ENCODE data around the gene LSM4.
A peak's percentile ranks its signal among the peaks of the same experiment; 100 is the strongest.

LSM4 gene

GRCh38 chr19:18311502-18312091 lies 11.3 kb downstream of the LSM4 start:
- no peak for DNase-seq (ENCODE audit: low read depth in 2 of 2, low spot score in 1 of 2)

DNA sequence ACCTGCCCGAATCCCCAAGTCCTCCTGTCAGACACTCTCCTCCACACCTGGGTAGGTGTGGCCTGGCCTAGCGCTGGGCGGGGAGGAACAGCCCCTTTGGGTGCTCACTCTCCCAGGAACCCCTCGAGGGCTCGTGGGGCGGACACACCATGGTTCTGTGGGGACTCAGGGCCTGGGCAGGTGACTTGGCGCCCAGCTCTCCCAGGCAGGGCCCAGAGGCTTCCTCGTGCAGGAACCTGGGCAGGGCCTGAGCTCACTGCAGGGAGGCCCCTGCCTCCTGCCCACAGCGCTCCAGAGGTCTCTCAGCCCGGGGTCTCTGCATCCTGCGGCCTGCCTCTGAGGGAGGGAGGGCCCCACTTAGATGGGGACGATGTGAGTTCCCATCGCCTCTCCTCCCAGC lies 11.9 kb downstream of the LSM4 start:
- no peak for DNase-seq (ENCODE audit: low read depth in 2 of 2, low spot score in 1 of 2)

GRCh38 chr19:18310118-18310909 lies 12.6 kb downstream of the LSM4 start:
- DNase-seq (ENCODE audit: low read depth in 2 of 2, low spot score in 1 of 2) = no peak

GRCh38 chr19:18309525-18310064 lies 13.3 kb downstream of the LSM4 start:
- DNase-seq (ENCODE audit: low read depth in 2 of 2, low spot score in 1 of 2) = no peak

DNA sequence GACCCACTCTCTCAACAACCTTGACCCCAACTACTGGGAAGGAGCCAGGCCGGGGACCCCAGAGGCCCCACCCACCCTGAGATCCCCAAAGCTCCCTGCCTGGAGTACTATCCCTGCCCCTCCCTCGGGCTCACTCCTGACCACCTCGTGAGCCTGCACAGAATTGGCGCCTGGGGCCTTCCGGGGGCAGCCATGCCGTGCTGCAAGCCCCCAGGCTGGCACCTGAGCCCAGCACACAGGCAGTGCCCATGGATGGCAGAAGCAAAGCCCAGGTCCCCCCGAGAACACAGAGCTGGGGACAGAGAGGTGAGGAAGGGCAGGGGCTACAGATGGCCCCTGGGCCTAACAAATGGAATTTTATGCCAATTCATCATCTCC lies 13.9 kb downstream of the LSM4 start:
- no peak for DNase-seq (ENCODE audit: low read depth in 2 of 2, low spot score in 1 of 2)

DNA sequence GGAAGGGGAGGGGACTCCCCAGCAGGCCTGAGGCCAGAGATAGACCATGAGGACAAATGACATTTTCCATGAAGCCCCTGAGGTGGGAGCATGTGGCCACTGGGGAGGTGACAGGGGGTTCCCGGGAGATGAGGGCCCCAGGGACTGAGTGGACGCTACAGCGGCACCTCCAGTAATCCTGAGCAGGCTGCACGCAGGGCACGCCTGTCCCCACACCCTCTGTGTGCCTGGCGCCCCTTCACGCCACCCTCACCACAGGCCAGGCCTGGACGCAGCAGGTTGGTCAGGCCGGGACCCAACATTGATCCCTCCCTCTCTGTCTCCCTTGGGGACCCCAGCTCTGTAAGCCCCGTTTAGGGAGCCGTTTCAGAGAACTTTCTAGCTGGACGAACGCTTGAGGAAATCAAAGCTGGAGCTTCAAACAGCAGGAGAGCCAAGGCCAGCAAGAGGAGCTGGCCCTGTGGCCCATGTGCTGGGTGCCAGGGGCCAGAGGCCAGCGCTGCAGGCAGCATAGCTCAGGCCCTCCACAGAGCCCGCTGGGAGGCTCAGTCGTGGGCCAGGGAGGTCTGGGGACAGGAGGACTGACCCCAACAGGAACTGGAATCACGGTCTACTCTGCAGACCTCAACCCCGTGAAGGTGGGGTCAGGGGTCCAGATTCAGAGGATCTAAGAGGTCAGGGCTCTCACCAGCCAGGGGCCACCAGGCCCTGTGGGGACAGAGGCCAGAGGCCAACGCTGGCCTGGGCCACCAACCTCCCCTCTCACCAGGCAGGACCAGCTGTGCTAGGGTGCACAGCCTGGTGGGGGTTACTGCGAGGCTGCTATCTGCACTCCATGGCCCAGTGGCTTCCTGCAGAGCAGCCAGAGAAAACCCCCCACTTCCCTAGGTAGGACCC lies 14.6 kb downstream of the LSM4 start:
- DNase-seq (ENCODE audit: low read depth in 2 of 2, low spot score in 1 of 2) = no peak

DNA sequence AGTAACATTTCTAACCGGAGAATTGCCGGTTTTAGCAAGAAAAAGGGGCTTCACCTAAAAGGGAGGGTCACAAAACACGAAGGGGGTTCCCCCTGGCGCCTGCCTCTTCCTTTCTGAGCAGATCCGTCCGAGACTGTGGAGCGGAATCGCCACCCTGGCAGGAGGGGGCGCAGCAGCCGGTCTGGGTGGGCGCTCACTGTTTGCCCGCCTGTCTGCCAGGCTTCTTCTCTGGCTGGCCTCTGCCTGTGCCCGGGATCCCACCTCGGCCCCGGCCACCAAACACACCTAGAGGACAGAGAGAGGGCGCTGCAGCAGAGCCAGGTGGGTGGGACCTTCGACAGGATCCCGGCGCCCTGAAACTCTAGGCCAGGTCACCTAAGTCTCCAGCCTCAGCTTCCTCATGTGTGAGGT lies 15.6 kb downstream of the LSM4 start:
- DNase-seq (ENCODE audit: low read depth in 2 of 2, low spot score in 1 of 2) = no peak

DNA sequence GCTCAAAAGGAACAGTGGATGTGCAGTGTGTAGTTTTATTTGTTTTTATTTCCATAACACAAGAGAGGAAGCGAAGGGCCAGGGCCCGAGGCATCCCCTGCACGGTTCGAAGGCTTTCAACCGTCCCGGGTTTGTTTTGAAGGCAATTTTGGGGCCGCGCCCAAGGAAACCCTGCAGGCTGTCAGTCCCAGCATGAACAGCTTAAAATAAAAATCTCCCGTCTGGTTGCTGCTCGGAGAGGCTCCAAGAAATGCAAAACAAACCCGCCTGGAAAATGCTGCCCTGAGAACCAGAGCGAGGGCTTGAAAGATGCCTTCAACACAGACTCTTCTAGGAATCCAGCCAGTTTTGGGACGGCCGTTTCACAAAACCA lies 16.0 kb downstream of the LSM4 start:
- no peak for DNase-seq (ENCODE audit: low read depth in 2 of 2, low spot score in 1 of 2)

DNA sequence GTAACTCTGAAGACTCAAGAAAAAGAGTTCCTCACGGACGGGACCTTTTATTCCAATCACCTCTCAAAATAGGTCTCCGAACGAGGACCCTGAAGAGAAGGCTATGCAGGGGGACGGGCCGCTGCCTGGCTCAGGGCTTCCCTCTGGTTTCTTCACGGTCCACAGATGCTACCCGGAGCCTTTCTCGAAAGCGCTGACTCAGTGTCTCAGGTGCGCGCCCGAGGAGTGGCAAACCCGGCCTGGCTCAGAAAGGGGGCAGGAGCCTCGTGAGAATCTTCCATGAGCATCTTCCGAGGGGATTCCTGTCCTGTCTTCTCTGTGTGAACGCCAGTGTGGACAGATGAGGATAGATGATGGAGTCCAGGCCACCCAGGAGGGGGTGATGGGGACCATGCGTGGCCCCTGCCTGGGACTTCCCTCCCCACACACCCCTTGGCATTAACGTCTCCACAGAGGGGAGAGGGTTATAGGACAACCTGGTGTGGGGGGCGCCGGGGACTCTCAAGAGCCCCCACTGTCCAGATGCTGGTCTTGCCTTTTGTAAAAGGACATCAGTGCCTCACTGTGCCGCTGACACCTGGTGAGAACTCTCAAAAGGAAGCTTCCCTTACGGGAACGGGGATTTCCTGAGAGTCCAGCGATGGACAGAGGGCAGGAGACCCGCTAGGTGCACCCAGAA lies 16.5 kb downstream of the LSM4 start:
- no peak for DNase-seq (ENCODE audit: low read depth in 2 of 2, low spot score in 1 of 2)

- peak; percentile 71 to 83 for DNase-seq (ENCODE audit: low read depth in 2 of 2, low spot score in 1 of 2)
Measured at GRCh38 chr19:18304458-18305310, 18.2 kb downstream of the LSM4 start.

DNA sequence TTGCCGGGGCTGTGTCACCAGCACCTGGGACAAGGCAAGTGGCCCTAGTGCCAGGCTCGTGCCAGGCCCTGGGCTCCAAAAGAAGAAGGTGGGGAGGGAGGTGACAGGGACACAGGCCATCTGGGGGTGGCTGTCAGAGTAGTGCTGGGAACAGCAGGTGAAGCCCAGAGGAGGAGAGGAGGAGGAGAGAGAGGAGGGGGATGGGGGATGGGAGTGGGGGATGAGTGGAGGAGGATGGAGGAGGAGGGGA lies 18.7 kb downstream of the LSM4 start:
- DNase-seq (ENCODE audit: low read depth in 2 of 2, low spot score in 1 of 2) = no peak

GRCh38 chr19:18301718-18302111 lies 21.2 kb downstream of the LSM4 start:
- DNase-seq (ENCODE audit: low read depth in 2 of 2, low spot score in 1 of 2) = no peak

- no peak for DNase-seq (ENCODE audit: low read depth in 2 of 2, low spot score in 1 of 2)
Measured at GRCh38 chr19:18300930-18301717, 21.8 kb downstream of the LSM4 start.

GRCh38 chr19:18299654-18300053 lies 23.2 kb downstream of the LSM4 start:
- no peak for DNase-seq (ENCODE audit: low read depth in 2 of 2, low spot score in 1 of 2)

- DNase-seq (ENCODE audit: low read depth in 2 of 2, low spot score in 1 of 2) = no peak
Measured at GRCh38 chr19:18298601-18299000, 24.3 kb downstream of the LSM4 start.

DNA sequence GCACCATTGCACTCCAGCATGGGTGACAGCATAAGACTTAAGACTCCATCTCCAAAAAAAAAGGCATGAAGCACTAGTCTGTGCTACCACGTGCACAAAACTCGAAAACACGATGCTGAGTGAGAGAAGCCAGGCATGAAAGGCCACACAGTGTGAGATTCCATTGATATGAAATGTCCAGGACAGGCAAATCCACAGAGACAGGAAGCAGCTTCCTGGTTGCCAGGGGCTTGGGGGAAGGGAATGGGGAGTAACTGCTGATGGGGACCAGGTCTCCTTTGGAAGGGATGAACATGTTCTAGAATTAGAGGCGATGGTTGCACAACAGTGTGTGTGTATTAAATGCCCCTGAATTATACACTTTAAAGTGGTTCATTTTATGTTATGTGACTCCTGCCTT lies 25.6 kb downstream of the LSM4 start:
- DNase-seq (ENCODE audit: low read depth in 2 of 2, low spot score in 1 of 2) = no peak

- DNase-seq (ENCODE audit: low read depth in 2 of 2, low spot score in 1 of 2) = no peak
Measured at GRCh38 chr19:18295034-18295451, 27.8 kb downstream of the LSM4 start.

- peak; percentile 89 to 92 for DNase-seq (ENCODE audit: low read depth in 2 of 2, low spot score in 1 of 2)
Measured at GRCh38 chr19:18294467-18294864, 28.4 kb downstream of the LSM4 start.

- DNase-seq (ENCODE audit: low read depth in 2 of 2, low spot score in 1 of 2) = no peak
Measured at GRCh38 chr19:18293642-18294466, 29.0 kb downstream of the LSM4 start.

All from stimulated activated CD8-positive, alpha-beta memory T cell treated with anti-CD3 and anti-CD28 coated beads, Interleukin-4, amount 100 ng/mL, for 4 hours (primary cell).